MCF 10A (cell line): ENCODE data around the gene COPS6. TPM values are rescaled to one million over a fixed set of nuclear protein-coding genes. Genes with fewer than 3 reads are reported as not detected.
"Not testable (repeated sequence)": the region's sequence is repeated elsewhere in the genome, so short reads cannot be mapped to it uniquely, and the experiment has no call there.

Experiments used
- BruUV-seq: library from RNA; stranded (reverse); fragments of 400-500 nt; replicated peaks from 2 replicates; lab custom pipeline; 2021; lab: Mats Ljungman, UMichigan
- CTCF ChIA-PET: fragments of 300-600 bp; sonication (Branson Sonifier 250); formaldehyde crosslinking; extraction: SDS; loops from one replicate; lab custom pipeline; 2021; ENCODE audit warnings: antibody characterized with exemption, inconsistent platforms; lab: Yijun Ruan, JAX
- POLR2A ChIA-PET: fragments of 300-600, 350-650 bp; sonication (Branson Sonifier 250); formaldehyde crosslinking; extraction: SDS; loops from one replicate; lab custom pipeline; 2020; ENCODE audit warnings: antibody characterized with exemption, inconsistent platforms; lab: Yijun Ruan, JAX
- DNase-seq: peaks from one replicate; pipeline ENCODE4 v3.0.0-alpha.2; 2018; ENCODE audit not compliant: unreplicated experiment
- H3K27ac Mint-ChIP-seq: one replicate; pipeline ENCODE4 v1.8.0; 2022; ENCODE audit warnings: mild to moderate bottlenecking, low read depth, mixed read lengths; ENCODE audit not compliant: unreplicated experiment
- H3K27me3 Mint-ChIP-seq: one replicate; pipeline ENCODE4 v1.8.0; 2022; ENCODE audit warnings: mixed read lengths; ENCODE audit not compliant: insufficient read depth, unreplicated experiment
- H3K36me3 Mint-ChIP-seq: one replicate; pipeline ENCODE4 v1.8.0; 2022; ENCODE audit warnings: mild to moderate bottlenecking, moderate library complexity, mixed read lengths; ENCODE audit not compliant: insufficient read depth, unreplicated experiment
- H3K4me1 Mint-ChIP-seq: one replicate; pipeline ENCODE4 v1.8.0; 2022; ENCODE audit warnings: mixed read lengths; ENCODE audit not compliant: insufficient read depth, unreplicated experiment
- H3K4me3 Mint-ChIP-seq: one replicate; pipeline ENCODE4 v1.8.0; 2022; ENCODE audit warnings: mild to moderate bottlenecking, moderate library complexity, mixed read lengths; ENCODE audit not compliant: unreplicated experiment
- H3K9me3 Mint-ChIP-seq: one replicate; pipeline ENCODE4 v1.8.0; 2022; ENCODE audit warnings: mixed read lengths; ENCODE audit not compliant: unreplicated experiment
- intact Hi-C: fragments of 100-400 bp; cut with micrococcal nuclease; formaldehyde crosslinking; loops from 2 replicates; pipeline ENCODE4 v1.14.1; 2022
- total RNA-seq: library from RNA; stranded (reverse); gene quantifications from 2 replicates; pipeline ENCODE4 v1.2.3, GENCODE V29; 2022
- TF ChIP-seq, protein P1 (sequence below): fragments of 200-600 bp; IDR thresholded peaks from one replicate; pipeline ENCODE4 v1.8.0; 2022; ENCODE audit warnings: antibody characterized with exemption, mild to moderate bottlenecking; ENCODE audit not compliant: unreplicated experiment

COPS6 gene
- total RNA-seq, 1 experiment from 2014 or later, result 103 TPM

DNA sequence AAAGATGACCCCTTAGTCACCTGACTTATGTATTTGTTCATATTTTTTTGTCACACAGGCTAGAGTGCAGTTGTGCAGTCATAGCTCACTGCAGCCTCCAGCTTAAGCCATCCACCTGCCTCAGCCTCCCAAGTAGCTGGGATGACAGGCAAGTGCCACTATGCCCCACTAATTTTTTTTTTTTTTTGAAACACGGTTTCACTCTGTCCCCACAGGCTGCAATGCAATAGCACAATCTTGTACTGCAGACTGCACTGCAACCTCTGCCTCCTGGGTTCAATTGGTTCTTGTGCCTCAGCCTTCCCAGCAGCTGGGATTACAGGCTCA is 39.8 kb downstream of the COPS6 start:
- intact Hi-C loops, result loop anchor here (5.0 kb wide), 1 partner anchor 136 kb away; no protein-coding TSS in a partner anchor
- DNase-seq, result no peak
- H3K9me3 Mint-ChIP-seq, result no peaks in the 10 kb centered on the region
- no peak overlapping the region for H3K27ac Mint-ChIP-seq
- ChIA-PET CTCF (interaction anchor here (0.7 to 8.2 kb wide), 3 partner anchors 12 to 87 kb away, joined by 3 to 93 read pairs (median 3); no protein-coding TSS in a partner anchor), POLR2A (interaction anchor here (0.7 kb wide), 1 partner anchor 14 kb away, joined by 3 read pairs; no protein-coding TSS in a partner anchor)
- H3K4me1 Mint-ChIP-seq, result peaks cover 11% of the 10 kb centered on the region
- H3K27me3 Mint-ChIP-seq, result no peaks in the 10 kb centered on the region
- TF ChIP-seq, protein P1, sequence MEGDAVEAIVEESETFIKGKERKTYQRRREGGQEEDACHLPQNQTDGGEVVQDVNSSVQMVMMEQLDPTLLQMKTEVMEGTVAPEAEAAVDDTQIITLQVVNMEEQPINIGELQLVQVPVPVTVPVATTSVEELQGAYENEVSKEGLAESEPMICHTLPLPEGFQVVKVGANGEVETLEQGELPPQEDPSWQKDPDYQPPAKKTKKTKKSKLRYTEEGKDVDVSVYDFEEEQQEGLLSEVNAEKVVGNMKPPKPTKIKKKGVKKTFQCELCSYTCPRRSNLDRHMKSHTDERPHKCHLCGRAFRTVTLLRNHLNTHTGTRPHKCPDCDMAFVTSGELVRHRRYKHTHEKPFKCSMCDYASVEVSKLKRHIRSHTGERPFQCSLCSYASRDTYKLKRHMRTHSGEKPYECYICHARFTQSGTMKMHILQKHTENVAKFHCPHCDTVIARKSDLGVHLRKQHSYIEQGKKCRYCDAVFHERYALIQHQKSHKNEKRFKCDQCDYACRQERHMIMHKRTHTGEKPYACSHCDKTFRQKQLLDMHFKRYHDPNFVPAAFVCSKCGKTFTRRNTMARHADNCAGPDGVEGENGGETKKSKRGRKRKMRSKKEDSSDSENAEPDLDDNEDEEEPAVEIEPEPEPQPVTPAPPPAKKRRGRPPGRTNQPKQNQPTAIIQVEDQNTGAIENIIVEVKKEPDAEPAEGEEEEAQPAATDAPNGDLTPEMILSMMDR, result no peak
- H3K36me3 Mint-ChIP-seq, result peaks cover 5% of the 10 kb centered on the region
- BruUV-seq, result no TSS peak
- H3K4me3 Mint-ChIP-seq, result peak overlapping the region; percentile 98

DNA sequence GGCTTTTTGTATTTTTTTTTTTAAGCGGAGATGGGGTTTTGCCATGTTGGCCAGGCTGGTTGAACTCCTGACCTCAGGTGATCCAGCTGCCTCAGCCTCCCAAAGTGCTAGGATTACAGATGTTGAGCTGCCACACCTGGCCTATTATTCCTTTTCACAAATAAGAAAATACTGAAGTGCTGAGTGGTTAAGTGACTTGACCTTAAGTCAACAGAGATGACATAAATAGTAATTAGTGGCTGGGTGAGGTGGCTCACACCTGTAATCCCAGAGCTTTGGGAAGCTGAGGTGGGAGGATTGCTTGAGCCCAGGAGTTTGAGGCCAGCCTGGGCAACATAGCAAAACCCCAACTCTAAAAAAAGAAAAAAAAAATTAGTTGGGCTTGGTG is 41.4 kb downstream of the COPS6 start:
- ChIA-PET CTCF (interaction anchor here (0.6 to 8.2 kb wide), 25 partner anchors 8 to 1739 kb away, joined by 3 to 93 read pairs (median 3); partner anchors contain the start of genes AP4M1, LAMTOR4 and MCM7), POLR2A (interaction anchor here (0.6 to 1.5 kb wide), 6 partner anchors 9 to 41 kb away, joined by 3 to 5 read pairs (median 4); partner anchors contain the start of gene LAMTOR4)
- intact Hi-C loops, result loop anchor here (10.0 kb wide), 1 partner anchor 215 kb away; no protein-coding TSS in a partner anchor
- DNase-seq, H3K4me3 Mint-ChIP-seq, H3K27ac Mint-ChIP-seq, H3K9me3 Mint-ChIP-seq, H3K36me3 Mint-ChIP-seq, BruUV-seq, H3K27me3 Mint-ChIP-seq: not testable (repeated sequence)
- peaks cover 11% of the 10 kb centered on the region for H3K4me1 Mint-ChIP-seq

DNA sequence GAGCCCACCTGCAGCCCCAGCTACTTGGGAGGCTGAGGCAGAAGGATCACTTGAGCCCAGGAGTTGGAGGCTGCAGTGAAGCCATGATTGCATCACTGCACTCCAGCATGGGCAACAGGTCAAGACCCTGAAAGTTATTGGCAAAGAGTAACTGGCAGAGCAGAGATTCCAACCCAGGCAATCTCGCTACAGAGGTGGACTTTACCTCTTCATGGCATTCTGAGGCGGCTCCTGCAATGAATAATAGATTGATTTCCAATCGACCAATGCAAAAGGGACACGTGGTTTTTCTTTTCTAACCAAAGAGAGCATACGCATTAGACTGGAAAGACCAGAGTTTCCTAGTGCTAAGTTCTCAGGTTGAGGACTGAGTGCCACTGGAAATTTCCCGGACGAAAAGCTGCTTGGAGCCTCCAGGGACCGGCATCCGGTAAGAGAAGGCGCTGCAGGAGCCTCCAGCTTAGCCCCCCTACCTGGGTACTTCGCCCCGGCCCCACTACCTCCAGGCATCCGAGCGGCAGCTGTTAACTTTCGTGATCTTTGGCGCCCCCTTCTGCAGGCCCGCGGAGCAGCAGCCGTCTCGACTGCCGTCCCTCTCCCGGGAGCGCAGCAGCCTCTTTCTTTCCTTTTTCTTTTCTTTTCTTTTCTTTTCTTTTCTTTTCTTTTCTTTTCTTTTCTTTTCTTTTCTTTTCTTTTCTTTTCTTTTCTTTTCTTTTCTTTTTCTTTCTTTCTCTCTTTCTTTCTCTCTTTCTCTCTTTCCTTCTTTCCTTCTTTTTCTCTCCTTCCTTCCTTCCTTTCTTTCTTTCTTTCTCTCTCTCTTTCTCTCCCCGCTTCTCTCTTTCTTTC is 42.1 kb downstream of the COPS6 start:
- no TSS peak for BruUV-seq

DNA sequence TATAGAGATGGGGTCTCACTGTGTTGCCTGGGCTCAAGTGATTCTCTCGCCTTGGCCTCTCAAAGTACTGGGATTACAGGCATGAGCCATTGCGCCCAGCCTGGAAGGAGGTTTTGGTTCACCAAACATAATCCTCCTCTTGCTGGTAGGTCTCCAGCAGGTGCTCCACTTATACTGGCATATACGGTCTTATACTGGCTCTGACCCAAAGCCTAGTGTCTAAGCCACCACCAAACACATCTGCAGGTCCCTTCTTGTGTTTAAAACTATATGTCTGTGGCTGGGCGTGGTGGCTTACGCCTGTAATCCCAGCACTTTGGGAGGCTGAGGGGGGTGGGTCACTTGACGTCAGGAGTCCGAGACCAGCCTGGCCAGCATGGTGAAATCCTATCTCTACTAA is 43.4 kb downstream of the COPS6 start:
- intact Hi-C loops, result loop anchor here (1.0 to 10.0 kb wide), 3 partner anchors 85 to 275 kb away; no protein-coding TSS in a partner anchor
- Mint-ChIP-seq H3K4me1 (peaks cover 11% of the 10 kb centered on the region), H3K9me3 (no peaks in the 10 kb centered on the region), H3K27ac (no peak overlapping the region), H3K36me3 (no peaks in the 10 kb centered on the region), H3K4me3 (no peak overlapping the region), H3K27me3 (peaks cover 10% of the 10 kb centered on the region)
- TF ChIP-seq, protein P1, result no peak
- POLR2A ChIA-PET, result interaction anchor here (1.0 to 1.3 kb wide), 3 partner anchors 10 to 77 kb away, joined by 3 to 6 read pairs (median 5); partner anchors contain the start of gene LAMTOR4
- DNase-seq, result no peak
- CTCF ChIA-PET, result interaction anchor here (0.6 to 8.2 kb wide), 18 partner anchors 11 to 215 kb away, joined by 3 to 93 read pairs (median 4); partner anchors contain the start of genes PVRIG and TRAPPC14
- no TSS peak for BruUV-seq

More for the DNA sequence above, 42.1 kb downstream of the COPS6 start:
- intact Hi-C loops, result loop anchor here (10.0 kb wide), 1 partner anchor 214 kb away; no protein-coding TSS in a partner anchor
- TF ChIP-seq, protein P1, result peak; percentile 90
- CTCF ChIA-PET, result interaction anchor here (0.5 to 8.2 kb wide), 28 partner anchors 8 to 764 kb away, joined by 3 to 93 read pairs (median 3); partner anchors contain the start of genes AP4M1, LAMTOR4 and MCM7
- POLR2A ChIA-PET, result interaction anchor here (0.9 to 1.5 kb wide), 5 partner anchors 12 to 41 kb away, joined by 3 to 5 read pairs (median 4); partner anchors contain the start of gene LAMTOR4
- H3K9me3 Mint-ChIP-seq, result no peaks in the 10 kb centered on the region
- H3K36me3 Mint-ChIP-seq, result peaks cover under 1% of the 10 kb centered on the region
- no peak overlapping the region for H3K27ac Mint-ChIP-seq
- peaks cover 11% of the 10 kb centered on the region for H3K4me1 Mint-ChIP-seq
- H3K27me3 Mint-ChIP-seq, result peaks cover 5% of the 10 kb centered on the region
- peak; percentile 67 for DNase-seq
- no peak overlapping the region for H3K4me3 Mint-ChIP-seq
